Testis (tissue), 3 donors: ENCODE results near the gene LTA4H. TPM values are rescaled to one million over a fixed set of nuclear protein-coding genes. Genes with fewer than 3 reads are reported as not detected.
A peak's percentile ranks its signal among the peaks of the same experiment; 100 is the strongest.

ENCODE experiments used
- DNase-seq: peaks from one replicate; pipeline ENCODE4 v3.0.0-alpha.2; 2019
- H3K27ac ChIP-seq, 2 donors: fragments of 200-600 bp; sonication (generic); one replicate each; pipeline ENCODE4 v1.5.1; 2019
- H3K27me3 ChIP-seq: fragments of 200-600 bp; sonication (generic); one replicate; pipeline ENCODE4 v1.5.1; 2019
- H3K36me3 ChIP-seq: fragments of 200-600 bp; sonication (generic); one replicate; pipeline ENCODE4 v1.5.1; 2017; ENCODE audit warnings: low read depth; ENCODE audit errors: missing control alignments
- H3K4me1 ChIP-seq: fragments of 200-600 bp; sonication (generic); one replicate; pipeline ENCODE4 v1.5.1; 2019
- H3K4me3 ChIP-seq, 2 donors: fragments of 200-600 bp; sonication (generic); one replicate each; pipeline ENCODE4 v1.5.1; 2017 to 2019
- H3K9me3 ChIP-seq: fragments of 200-600 bp; sonication (generic); one replicate; pipeline ENCODE4 v1.5.1; 2017
- POLR2A ChIP-seq: fragments of 450-650 bp; IDR thresholded peaks from one replicate; pipeline ENCODE4 v1.6.1; 2017; ENCODE audit warnings: antibody characterized with exemption, mild to moderate bottlenecking, moderate library complexity
- WGBS, 2 donors: methylation state at CpG; one replicate each; pipeline ENCODE4 v1.1.5; 2018; 5-methylcytosine and 5-hydroxymethylcytosine counted together
- intact Hi-C: fragments of 100-400 bp; cut with DNase I; formaldehyde crosslinking; loops from one replicate; pipeline ENCODE4 v1.15.1; 2023; ENCODE audit warnings: low total_unique reads
- polyA plus RNA-seq: library from polyadenylated mRNA; stranded (reverse); fragments of 350-450 nt; fragmentation: Illumina TruSeq; extraction: RNeasy Lipid Tissue Mini Kit (QIAGEN cat#74804); gene quantifications from one replicate; pipeline ENCODE4 v1.2.3, GENCODE V29; 2014; ENCODE audit warnings: low read depth, low replicate concordance; ENCODE audit not compliant: insufficient read depth
- total RNA-seq, 2 donors: library from RNA; depleted of rRNA; stranded (reverse); fragments of >200 nt; gene quantifications; one replicate each; pipeline ENCODE4 v1.2.3, GENCODE V29; 2016
- TF ChIP-seq, protein P1 (sequence below), 3 experiments: fragments of 450-650 bp in 2 of 3; fragments of 200-600 bp in 1 of 3; sonication (generic) in 1 of 3; IDR thresholded peaks; one replicate each; pipeline ENCODE4 v1.5.1; 2016 to 2019; ENCODE audit warnings: antibody characterized with exemption in 3 of 3, mild to moderate bottlenecking in 2 of 3, moderate library complexity in 1 of 3

Gene LTA4H
- total and polyA plus RNA-seq, 3 donors from 2014 or later = 41.5 to 62.5 (median 44.4) TPM

DNA sequence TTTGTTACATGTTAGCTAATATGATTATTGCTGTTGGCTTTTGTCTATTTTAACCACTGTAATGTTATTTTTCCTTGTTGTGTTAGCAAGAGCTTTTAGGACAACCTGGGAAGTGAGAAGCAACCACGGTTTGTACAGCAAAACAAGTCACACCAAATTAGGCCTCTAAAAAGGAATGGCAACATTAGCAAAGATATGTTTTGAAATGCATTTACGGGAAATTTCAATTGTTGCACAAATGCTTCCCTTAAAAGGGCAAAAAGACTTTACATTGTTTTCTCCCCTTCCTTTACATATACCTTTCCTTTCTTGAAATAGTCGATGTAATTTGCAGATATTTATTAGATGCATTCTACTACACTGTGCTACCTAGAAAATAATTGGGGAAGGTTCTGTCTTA, 4.1 kb upstream of the LTA4H start:
- Histone ChIP-seq H3K36me3 (no peaks in the 10 kb centered on the region), H3K9me3 (no peaks in the 10 kb centered on the region)
- WGBS, 2 donors = 86 to 88% methylated on average over 3 of the region's 3 CpGs

DNA sequence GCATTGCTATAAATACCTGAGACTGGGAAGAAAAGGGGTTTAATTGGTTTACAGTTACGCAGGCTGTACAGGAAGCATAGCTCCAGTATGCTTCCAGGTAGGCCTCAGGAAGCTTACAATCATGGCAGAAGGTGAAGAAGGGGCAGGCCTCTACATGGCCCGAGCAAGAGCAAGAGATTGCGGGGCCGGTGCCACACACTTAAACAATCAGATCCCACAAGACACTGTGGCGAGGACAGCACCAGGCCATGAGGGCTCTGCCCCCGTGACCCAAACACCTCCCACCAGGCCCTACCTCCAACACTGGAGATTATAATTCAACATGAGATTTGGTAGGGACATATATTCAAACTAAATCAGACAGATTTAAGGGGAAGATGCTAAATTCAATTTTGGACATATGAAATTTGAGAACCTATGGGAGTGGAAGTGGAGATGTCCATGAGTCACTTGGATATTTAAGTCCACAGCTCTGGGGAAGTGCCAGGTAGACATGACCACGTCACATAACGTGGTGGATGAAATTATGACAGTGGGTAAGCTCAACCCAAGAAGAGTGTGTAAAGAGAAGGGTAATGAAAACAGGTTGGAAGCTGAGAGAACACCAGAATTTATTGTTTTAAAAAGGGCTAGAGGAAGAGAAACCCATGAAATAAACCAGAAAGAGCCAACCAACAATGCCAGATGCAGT, 1.5 kb upstream of the LTA4H start:
- 82 to 94% methylated on average over 8 of the region's 8 CpGs for WGBS, 2 donors
- no peaks in the 10 kb centered on the region for H3K9me3 ChIP-seq
- H3K4me1 ChIP-seq = peaks cover 11% of the 10 kb centered on the region
- TF ChIP-seq POLR2A = no peak
- TF ChIP-seq, protein P1, sequence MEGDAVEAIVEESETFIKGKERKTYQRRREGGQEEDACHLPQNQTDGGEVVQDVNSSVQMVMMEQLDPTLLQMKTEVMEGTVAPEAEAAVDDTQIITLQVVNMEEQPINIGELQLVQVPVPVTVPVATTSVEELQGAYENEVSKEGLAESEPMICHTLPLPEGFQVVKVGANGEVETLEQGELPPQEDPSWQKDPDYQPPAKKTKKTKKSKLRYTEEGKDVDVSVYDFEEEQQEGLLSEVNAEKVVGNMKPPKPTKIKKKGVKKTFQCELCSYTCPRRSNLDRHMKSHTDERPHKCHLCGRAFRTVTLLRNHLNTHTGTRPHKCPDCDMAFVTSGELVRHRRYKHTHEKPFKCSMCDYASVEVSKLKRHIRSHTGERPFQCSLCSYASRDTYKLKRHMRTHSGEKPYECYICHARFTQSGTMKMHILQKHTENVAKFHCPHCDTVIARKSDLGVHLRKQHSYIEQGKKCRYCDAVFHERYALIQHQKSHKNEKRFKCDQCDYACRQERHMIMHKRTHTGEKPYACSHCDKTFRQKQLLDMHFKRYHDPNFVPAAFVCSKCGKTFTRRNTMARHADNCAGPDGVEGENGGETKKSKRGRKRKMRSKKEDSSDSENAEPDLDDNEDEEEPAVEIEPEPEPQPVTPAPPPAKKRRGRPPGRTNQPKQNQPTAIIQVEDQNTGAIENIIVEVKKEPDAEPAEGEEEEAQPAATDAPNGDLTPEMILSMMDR (IDR thresholded peaks at IDR 0.05) = no peak
- H3K4me3 ChIP-seq = no peak overlapping the region
- no peaks in the 10 kb centered on the region for H3K36me3 ChIP-seq
- intact Hi-C loops = no loop called here
- H3K27me3 ChIP-seq = no peaks in the 10 kb centered on the region
- no peak overlapping the region for H3K27ac ChIP-seq
- no peak for DNase-seq

More for the DNA sequence above, 4.1 kb upstream of the LTA4H start:
- Histone ChIP-seq H3K27ac (no peak overlapping the region), H3K4me3 (no peak overlapping the region), H3K27me3 (no peaks in the 10 kb centered on the region), H3K4me1 (peaks cover 1% of the 10 kb centered on the region)
- TF ChIP-seq, protein P1 (IDR thresholded peaks at IDR 0.05) = no peak
- TF ChIP-seq POLR2A = no peak
- DNase-seq = no peak
- intact Hi-C loops = no loop called here

DNA sequence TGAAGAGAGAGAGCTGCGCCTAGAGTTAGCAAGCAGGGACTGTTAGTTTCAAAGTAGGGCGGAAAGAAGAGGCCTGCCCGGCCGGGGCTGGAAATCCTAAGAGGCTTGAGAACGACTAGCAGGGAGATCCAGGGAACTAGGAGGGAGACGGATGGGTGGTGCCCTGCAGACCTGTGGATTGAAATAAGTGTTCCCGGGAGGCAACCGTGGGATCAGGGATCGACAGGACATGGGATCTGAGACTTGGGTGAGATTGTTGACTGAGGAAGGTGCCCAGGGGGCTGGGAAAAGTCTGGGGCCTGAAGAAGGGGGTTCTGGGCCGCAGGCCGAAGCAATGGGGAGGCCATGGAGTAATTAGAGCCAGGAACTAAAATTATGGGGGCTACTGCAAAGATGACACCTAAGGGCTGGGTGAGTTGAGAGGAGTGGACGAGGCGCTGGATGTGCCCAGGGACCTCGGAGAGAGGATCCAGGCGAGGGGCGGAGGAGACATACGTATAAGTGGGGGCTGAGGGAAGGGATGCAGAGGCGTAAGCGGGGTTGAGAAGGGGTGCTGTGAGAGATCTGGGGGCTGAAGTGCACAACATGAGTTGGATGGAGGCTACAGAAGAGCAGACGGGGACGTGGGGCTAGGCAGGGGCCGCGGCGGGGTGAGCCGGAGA, 635 bp downstream of the LTA4H start:
- Histone ChIP-seq H3K4me3 (peak overlapping the region; percentile 96), H3K27ac (peak overlapping the region; percentile 67 to 83), H3K27me3 (no peaks in the 10 kb centered on the region), H3K4me1 (peaks cover 11% of the 10 kb centered on the region), H3K9me3 (no peaks in the 10 kb centered on the region), H3K36me3 (no peaks in the 10 kb centered on the region)
- intact Hi-C loops = no loop called here
- WGBS, 2 donors = 0 to 1% methylated on average over 25 of the region's 25 CpGs
- TF ChIP-seq POLR2A = no peak
- TF ChIP-seq, protein P1 (IDR thresholded peaks at IDR 0.05) = no peak
- peak; percentile 37 for DNase-seq

DNA sequence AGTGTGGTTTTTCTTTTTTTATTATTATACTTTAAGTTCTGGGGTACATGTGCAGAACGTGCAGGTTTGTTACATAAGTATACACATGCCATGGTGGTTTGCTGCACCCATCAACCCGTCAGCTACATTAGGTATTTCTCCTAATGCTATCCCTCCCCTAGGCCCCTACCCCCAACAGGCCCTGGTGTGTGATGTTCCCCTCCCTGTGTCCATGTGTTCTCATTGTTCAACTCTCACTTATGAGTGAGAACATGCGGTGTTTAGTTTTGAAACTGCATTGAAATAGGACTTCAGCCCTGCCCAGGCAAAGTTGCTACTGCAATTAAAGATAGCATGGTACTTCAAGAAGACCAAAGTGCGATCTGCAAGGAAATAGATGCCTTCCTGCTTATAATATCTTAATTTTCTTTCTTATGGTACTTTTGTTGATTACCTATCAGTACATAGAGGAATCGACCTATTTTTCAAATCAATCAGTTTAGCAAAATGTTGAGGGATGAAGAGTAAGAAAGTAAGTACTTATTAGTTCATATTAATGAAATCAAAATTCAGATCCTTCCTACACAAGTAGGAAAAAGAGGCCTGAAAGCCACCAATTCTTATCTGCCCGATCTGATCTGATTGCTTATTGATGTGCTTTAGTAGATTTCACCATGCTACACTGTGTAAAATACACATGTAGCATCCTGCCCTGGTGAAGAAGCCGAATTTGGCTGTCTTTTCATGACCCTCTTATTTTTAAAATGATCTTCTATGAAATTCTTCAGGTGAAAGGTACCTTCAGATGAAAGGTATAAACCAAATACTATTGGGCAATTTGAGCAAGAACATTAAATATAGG, 1.6 kb downstream of the LTA4H start:
- no peak overlapping the region for H3K27ac ChIP-seq
- H3K36me3 ChIP-seq = no peaks in the 10 kb centered on the region
- peak overlapping the region in 1 of 2 donors; percentile 96 for H3K4me3 ChIP-seq
- H3K27me3 ChIP-seq = no peaks in the 10 kb centered on the region
- 57 to 60% methylated on average over 7 of the region's 7 CpGs for WGBS, 2 donors
- intact Hi-C loops = no loop called here
- H3K4me1 ChIP-seq = peaks cover 11% of the 10 kb centered on the region
- H3K9me3 ChIP-seq = no peaks in the 10 kb centered on the region
- no peak for DNase-seq
- TF ChIP-seq, protein P1 (IDR thresholded peaks at IDR 0.05) = no peak
- no peak for TF ChIP-seq POLR2A
